HCT116 (cell line): Measurements from ENCODE around the gene PLEKHH2. TPM values are rescaled to one million over a fixed set of nuclear protein-coding genes. Genes with fewer than 3 reads are reported as not detected.

Experiments
- ATAC-seq: fragments of 200-7000 bp; cut with Tn5 transposase; 2 replicates; pipeline ENCODE4 v1.9.1; 2020; ENCODE audit warnings: mild to moderate bottlenecking, moderate library complexity
- BruUV-seq: library from RNA; stranded (reverse); fragments of 400-500 nt; replicated peaks from 2 replicates; lab custom pipeline; 2021; lab: Mats Ljungman, UMichigan
- CTCF ChIA-PET: fragments of 300-600 bp; sonication (Branson Sonifier 250); formaldehyde crosslinking; loops from one replicate; lab custom pipeline; 2021; ENCODE audit warnings: antibody characterized with exemption; lab: Charles Lee
- POLR2A ChIA-PET: fragments of 300-600, 350-600 bp; sonication (Branson Sonifier 250); formaldehyde crosslinking; loops from one replicate; lab custom pipeline; 2021; ENCODE audit warnings: antibody characterized with exemption; lab: Charles Lee
- RAD21 ChIA-PET, 2 experiments: fragments of 300-600 bp; sonication (Branson Sonifier 250); formaldehyde crosslinking; loops; one replicate each; lab custom pipeline; 2023; ENCODE audit warnings: low total read pairs in 2 of 2; ENCODE audit not compliant: uncharacterized antibody in 2 of 2, unreplicated experiment in 2 of 2, low non-redundant PET in 1 of 2; lab: Charles Lee
- DNase-seq: peaks from one replicate; pipeline ENCODE4 v3.0.0-alpha.2; 2010; ENCODE audit warnings: low read depth, low spot score
- H2AFZ ChIP-seq: fragments of 200-600 bp; shearing (Covaris generic), sonication (generic); 2 replicates; pipeline ENCODE4 v1.6.1; 2017; ENCODE audit warnings: low read depth, mixed run types, mixed read lengths, antibody characterized with exemption, low read length; ENCODE audit not compliant: poor library complexity, severe bottlenecking
- H3K27ac ChIP-seq: 2 replicates; pipeline ENCODE4 v1.5.1; 2012; ENCODE audit warnings: low read depth, low read length
- H3K27me3 ChIP-seq: fragments of 200-600 bp; sonication (generic); 2 replicates; pipeline ENCODE4 v1.6.1; 2016; ENCODE audit warnings: mixed run types, low read length, mixed read lengths; ENCODE audit not compliant: insufficient read depth
- H3K36me3 ChIP-seq, 2 experiments: fragments of 200-500 bp in 1 of 2; fragments of 200-600 bp in 1 of 2; sonication (Bioruptor generic) in 1 of 2; sonication (generic) in 1 of 2; 2 replicates each; pipeline versions ENCODE4 v1.5.1 to v1.6.1; 2014 to 2016; ENCODE audit warnings: low read length in 2 of 2, inconsistent platforms in 1 of 2, mixed read lengths in 1 of 2, mixed run types in 1 of 2; ENCODE audit not compliant: insufficient read depth in 2 of 2, control insufficient read depth in 1 of 2
- H3K4me1 ChIP-seq, 2 experiments: fragments of 200-600 bp in 1 of 2; sonication (generic) in 1 of 2; 2 replicates each; pipeline versions ENCODE4 v1.5.1 to v1.6.1; 2012 to 2017; ENCODE audit warnings: low read length in 2 of 2, inconsistent platforms in 1 of 2, mild to moderate bottlenecking in 1 of 2, mixed read lengths in 1 of 2, mixed run types in 1 of 2, moderate library complexity in 1 of 2; ENCODE audit not compliant: insufficient read depth in 2 of 2, control insufficient read depth in 1 of 2
- H3K4me2 ChIP-seq: fragments of 200-600 bp; sonication (generic); 2 replicates; pipeline ENCODE4 v1.6.1; 2017; ENCODE audit warnings: mixed run types, low read length, mixed read lengths
- H3K4me3 ChIP-seq, 2 experiments: fragments of 200-600 bp in 1 of 2; sonication (generic) in 1 of 2; replicated peaks in 1 of 2; 2 replicates each; pipeline ENCODE4 v1.5.1; 2011 to 2016; ENCODE audit warnings: low read length in 2 of 2, control low read depth in 1 of 2, low read depth in 1 of 2, mild to moderate bottlenecking in 1 of 2, mixed read lengths in 1 of 2, mixed run types in 1 of 2
- H3K79me2 ChIP-seq: fragments of 200-600 bp; sonication (generic); 2 replicates; pipeline ENCODE4 v1.6.1; 2017; ENCODE audit warnings: mild to moderate bottlenecking, mixed run types, low read length, moderate library complexity, mixed read lengths; ENCODE audit not compliant: insufficient read depth
- H3K9ac ChIP-seq: fragments of 200-600 bp; sonication (generic); 2 replicates; pipeline ENCODE4 v1.6.1; 2016; ENCODE audit warnings: low read length, mixed read lengths
- H3K9me2 ChIP-seq: fragments of 200-600 bp; sonication (generic), shearing (Covaris generic); 2 replicates; pipeline ENCODE4 v1.6.1; 2017; ENCODE audit warnings: mixed run types, mild to moderate bottlenecking, moderate library complexity; ENCODE audit not compliant: insufficient read depth
- H3K9me3 ChIP-seq, 2 experiments: fragments of 200-500 bp in 1 of 2; fragments of 200-600 bp in 1 of 2; sonication (Bioruptor generic) in 1 of 2; sonication (generic) in 1 of 2; 2 replicates each; pipeline ENCODE4 v1.6.1; 2014 to 2017; ENCODE audit warnings: low read length in 2 of 2, mixed read lengths in 2 of 2, inconsistent platforms in 1 of 2, low read depth in 1 of 2, mild to moderate bottlenecking in 1 of 2, mixed run types in 1 of 2, moderate library complexity in 1 of 2; ENCODE audit not compliant: control insufficient read depth in 1 of 2, insufficient read depth in 1 of 2
- H4K20me1 ChIP-seq: fragments of 200-600 bp; sonication (generic), shearing (Covaris generic); 2 replicates; pipeline ENCODE4 v1.6.1; 2017; ENCODE audit warnings: mixed run types, mild to moderate bottlenecking, moderate library complexity; ENCODE audit not compliant: insufficient read depth
- ATF3 ChIP-seq: IDR thresholded peaks from 2 replicates; pipeline ENCODE4 v1.6.1; 2012
- CBX3 ChIP-seq: IDR thresholded peaks from 2 replicates; pipeline ENCODE4 v1.6.1; 2012; ENCODE audit warnings: low read depth
- CEBPB ChIP-seq: IDR thresholded peaks from 2 replicates; pipeline ENCODE4 v1.6.1; 2012; ENCODE audit warnings: low read depth
- ELF1 ChIP-seq: IDR thresholded peaks from 2 replicates; pipeline ENCODE4 v1.6.1; 2012; ENCODE audit warnings: low read depth, borderline replicate concordance
- EZH2phosphoT487 ChIP-seq: fragments of 200-600 bp; IDR thresholded peaks from 2 replicates; pipeline ENCODE4 v1.6.1; 2018; ENCODE audit warnings: antibody characterized with exemption, borderline replicate concordance
- JUND ChIP-seq: IDR thresholded peaks from 2 replicates; pipeline ENCODE4 v1.6.1; 2012
- MAX ChIP-seq: IDR thresholded peaks from 2 replicates; pipeline ENCODE4 v1.6.1; 2012
- POLR2A ChIP-seq: IDR thresholded peaks from 2 replicates; pipeline ENCODE4 v1.7.0; 2011; ENCODE audit warnings: borderline replicate concordance; ENCODE audit not compliant: insufficient read depth, insufficient read length; ENCODE audit errors: extremely low read depth
- POLR2AphosphoS5 ChIP-seq: IDR thresholded peaks from 2 replicates; pipeline ENCODE4 v1.6.1; 2011; ENCODE audit warnings: mild to moderate bottlenecking, low read depth, low read length, moderate library complexity
- RAD21 ChIP-seq: IDR thresholded peaks from 2 replicates; pipeline ENCODE4 v1.6.1; 2012; ENCODE audit warnings: low read depth, mild to moderate bottlenecking
- REST ChIP-seq: IDR thresholded peaks from 2 replicates; pipeline ENCODE4 v1.6.1; 2012; ENCODE audit warnings: low read depth
- SIN3A ChIP-seq: IDR thresholded peaks from 2 replicates; pipeline ENCODE4 v1.6.1; 2012; ENCODE audit warnings: low read depth
- SP1 ChIP-seq: IDR thresholded peaks from 2 replicates; pipeline ENCODE4 v1.6.1; 2012; ENCODE audit warnings: low read depth
- SRF ChIP-seq: IDR thresholded peaks from 2 replicates; pipeline ENCODE4 v1.6.1; 2012; ENCODE audit warnings: low read depth
- ZFX ChIP-seq: fragments of 450-650 bp; IDR thresholded peaks from 2 replicates; pipeline ENCODE4 v1.6.1; 2017
- ZNF274 ChIP-seq: fragments of 200-500 bp; sonication (Bioruptor generic); IDR thresholded peaks from 2 replicates; pipeline ENCODE4 v1.6.1; 2014; ENCODE audit warnings: mild to moderate bottlenecking, low read depth, low read length, inconsistent platforms
- intact Hi-C: fragments of 100-400 bp; cut with micrococcal nuclease; formaldehyde crosslinking; loops from 2 replicates; pipeline ENCODE4 v1.10.0; 2022
- total RNA-seq: library from RNA; stranded (reverse); gene quantifications from one replicate; pipeline ENCODE4 v1.2.1, GENCODE V29; 2021; ENCODE audit not compliant: unreplicated experiment

Gene PLEKHH2
- total RNA-seq, 1 experiment from 2014 or later: 7.8 TPM

GRCh38 chr2:43796206-43796605 lies 159.1 kb downstream of the PLEKHH2 start:
- Histone ChIP-seq H3K4me1 (peaks cover 0 to 3% of the 10 kb centered on the region in 2 experiments; a peak in 1 of 4 replicates), H3K79me2 (no peaks in the 10 kb centered on the region), H3K9me2 (no peaks in the 10 kb centered on the region), H3K4me2 (no peak overlapping the region), H2AFZ (no peak overlapping the region), H3K9me3 (no peaks in the 10 kb centered on the region), H3K27ac (no peak overlapping the region), H4K20me1 (no peaks in the 10 kb centered on the region), H3K4me3 (no peak overlapping the region), H3K27me3 (no peaks in the 10 kb centered on the region), H3K36me3 (no peaks in the 10 kb centered on the region), H3K9ac (no peak overlapping the region)
- DNase-seq (no peak), ATAC-seq (no peak)
- intact Hi-C loops: no loop called here
- BruUV-seq: no TSS peak
- CTCF ChIA-PET: interaction anchor here (1.2 kb wide), 1 partner anchor 34 kb away, joined by 3 read pairs; no protein-coding TSS in a partner anchor
- POLR2A ChIA-PET: no interaction called here
- RAD21 ChIA-PET: no interaction called here
- TF ChIP-seq RAD21: no peak
- no peak for TF ChIP-seq JUND
- no peak for TF ChIP-seq SP1
- no peak for TF ChIP-seq ZNF274
- TF ChIP-seq SIN3A: no peak
- TF ChIP-seq POLR2A: no peak
- no peak for TF ChIP-seq ELF1
- TF ChIP-seq CBX3: no peak
- no peak for TF ChIP-seq ATF3
- no peak for TF ChIP-seq CEBPB
- no peak for TF ChIP-seq EZH2phosphoT487
- no peak for TF ChIP-seq MAX
- TF ChIP-seq SRF: no peak
- no peak for TF ChIP-seq REST
- TF ChIP-seq ZFX: no peak
- no peak for TF ChIP-seq POLR2AphosphoS5
